Tibial nerve (tissue), 4 donors: ENCODE results near the gene SEL1L3. TPM values are rescaled to one million over a fixed set of nuclear protein-coding genes. Genes with fewer than 3 reads are reported as not detected.
A peak's percentile ranks its signal among the peaks of the same experiment; 100 is the strongest.

Source experiments
- DNase-seq, 2 donors: peaks; one replicate each; pipeline ENCODE4 v3.0.0-alpha.2; 2019; ENCODE audit warnings: low spot score in 2 of 2
- H3K27ac ChIP-seq, 4 donors: fragments of 200-600 bp; sonication (generic) in 3 of 4; one replicate each; pipeline ENCODE4 v1.5.1; 2017 to 2019; ENCODE audit warnings: mild to moderate bottlenecking in 1 of 4
- H3K27me3 ChIP-seq, 2 donors: fragments of 200-600 bp; sonication (generic) in 1 of 2; one replicate each; pipeline versions ENCODE4 v1.5.1 to v1.6.0; 2017 to 2019
- H3K36me3 ChIP-seq, 3 donors: fragments of 200-600 bp; sonication (generic); one replicate each; pipeline ENCODE4 v1.5.1; 2018 to 2019
- H3K4me1 ChIP-seq, 4 donors: fragments of 200-600 bp; sonication (generic) in 3 of 4; one replicate each; pipeline ENCODE4 v1.5.1; 2017 to 2019
- H3K4me3 ChIP-seq, 4 donors: fragments of 200-600 bp; sonication (generic) in 3 of 4; one replicate each; pipeline ENCODE4 v1.5.1; 2017 to 2019; ENCODE audit warnings: mild to moderate bottlenecking in 1 of 4, moderate library complexity in 1 of 4
- H3K9me3 ChIP-seq, 4 donors: fragments of 200-600 bp; sonication (generic) in 3 of 4; one replicate each; pipeline ENCODE4 v1.5.1; 2017 to 2019
- EP300 ChIP-seq, 2 donors: sonication (generic); formaldehyde crosslinking; IDR thresholded peaks; one replicate each; pipeline ENCODE4 v1.6.1; 2017; ENCODE audit warnings: antibody characterized with exemption in 2 of 2, mild to moderate bottlenecking in 1 of 2
- POLR2A ChIP-seq, 2 donors: fragments of 450-650 bp; IDR thresholded peaks; one replicate each; pipeline ENCODE4 v1.6.1; 2017; ENCODE audit warnings: antibody characterized with exemption in 2 of 2, mild to moderate bottlenecking in 2 of 2, moderate library complexity in 2 of 2
- WGBS, 2 donors: methylation state at CpG; one replicate each; pipeline ENCODE4 v1.1.5; 2018; 5-methylcytosine and 5-hydroxymethylcytosine counted together
- total RNA-seq, 4 donors: library from RNA; depleted of rRNA; stranded (reverse); fragments of >200 nt; gene quantifications; one replicate each; pipeline ENCODE4 v1.1.0, GENCODE V29; 2016
- TF ChIP-seq, protein P1 (sequence below), 5 experiments: fragments of 200-600 bp in 3 of 5; fragments of 450-650 bp in 2 of 5; sonication (generic) in 3 of 5; IDR thresholded peaks; one replicate each; pipeline ENCODE4 v1.5.1; 2016 to 2019; ENCODE audit warnings: antibody characterized with exemption in 5 of 5, mild to moderate bottlenecking in 3 of 5, moderate library complexity in 2 of 5

SEL1L3 gene
- total RNA-seq, 4 donors from 2014 or later, result 8.7 to 19.0 (median 11.1) TPM

GRCh38 chr4:25879587-25879986 lies 16.8 kb upstream of the SEL1L3 start:
- Histone ChIP-seq H3K4me1 (no peaks in the 10 kb centered on the region), H3K27me3 (no peaks in the 10 kb centered on the region), H3K36me3 (no peaks in the 10 kb centered on the region), H3K4me3 (no peak overlapping the region), H3K9me3 (no peaks in the 10 kb centered on the region), H3K27ac (no peak overlapping the region)
- 94% methylated on average over 6 of the region's 6 CpGs for WGBS, 2 donors
- no peak for DNase-seq
- no peak for TF ChIP-seq EP300 (IDR thresholded peaks at IDR 0.05)
- TF ChIP-seq, protein P1, sequence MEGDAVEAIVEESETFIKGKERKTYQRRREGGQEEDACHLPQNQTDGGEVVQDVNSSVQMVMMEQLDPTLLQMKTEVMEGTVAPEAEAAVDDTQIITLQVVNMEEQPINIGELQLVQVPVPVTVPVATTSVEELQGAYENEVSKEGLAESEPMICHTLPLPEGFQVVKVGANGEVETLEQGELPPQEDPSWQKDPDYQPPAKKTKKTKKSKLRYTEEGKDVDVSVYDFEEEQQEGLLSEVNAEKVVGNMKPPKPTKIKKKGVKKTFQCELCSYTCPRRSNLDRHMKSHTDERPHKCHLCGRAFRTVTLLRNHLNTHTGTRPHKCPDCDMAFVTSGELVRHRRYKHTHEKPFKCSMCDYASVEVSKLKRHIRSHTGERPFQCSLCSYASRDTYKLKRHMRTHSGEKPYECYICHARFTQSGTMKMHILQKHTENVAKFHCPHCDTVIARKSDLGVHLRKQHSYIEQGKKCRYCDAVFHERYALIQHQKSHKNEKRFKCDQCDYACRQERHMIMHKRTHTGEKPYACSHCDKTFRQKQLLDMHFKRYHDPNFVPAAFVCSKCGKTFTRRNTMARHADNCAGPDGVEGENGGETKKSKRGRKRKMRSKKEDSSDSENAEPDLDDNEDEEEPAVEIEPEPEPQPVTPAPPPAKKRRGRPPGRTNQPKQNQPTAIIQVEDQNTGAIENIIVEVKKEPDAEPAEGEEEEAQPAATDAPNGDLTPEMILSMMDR (IDR thresholded peaks at IDR 0.05), result no peak
- TF ChIP-seq POLR2A (IDR thresholded peaks at IDR 0.05), result no peak

DNA sequence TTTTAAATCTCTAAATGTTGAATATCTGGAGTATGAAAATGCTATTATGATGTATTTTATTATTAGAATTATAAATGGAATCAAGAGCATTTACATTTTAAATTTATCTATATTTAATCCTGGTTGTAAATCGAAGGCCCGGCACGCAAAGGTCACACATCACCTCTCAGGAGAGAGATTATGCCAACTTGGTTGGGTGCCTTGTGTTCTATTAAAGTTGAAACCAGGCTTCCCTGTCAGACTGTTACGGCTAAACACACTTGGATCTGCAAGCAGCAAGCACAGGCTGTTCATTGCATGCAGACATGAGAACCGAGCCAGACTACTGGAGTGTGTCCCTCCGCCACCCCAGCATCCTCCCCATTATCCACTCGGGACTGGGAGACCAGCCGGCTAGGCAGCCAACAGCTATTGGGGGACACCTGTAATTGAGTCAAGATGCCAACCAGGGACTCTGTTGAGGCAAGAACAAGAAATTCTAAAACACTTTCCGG lies 16.4 kb upstream of the SEL1L3 start:
- Histone ChIP-seq H3K27me3 (no peaks in the 10 kb centered on the region), H3K9me3 (no peaks in the 10 kb centered on the region), H3K36me3 (no peaks in the 10 kb centered on the region), H3K4me1 (no peaks in the 10 kb centered on the region), H3K4me3 (no peak overlapping the region), H3K27ac (no peak overlapping the region)
- WGBS, 2 donors, result 83% methylated on average over 9 of the region's 9 CpGs
- TF ChIP-seq POLR2A (IDR thresholded peaks at IDR 0.05) (no peak), EP300 (IDR thresholded peaks at IDR 0.05) (no peak)
- TF ChIP-seq, protein P1 (IDR thresholded peaks at IDR 0.05), result no peak
- DNase-seq, result no peak

GRCh38 chr4:25878676-25879075 lies 15.9 kb upstream of the SEL1L3 start:
- DNase-seq, result no peak
- no peak overlapping the region for H3K4me3 ChIP-seq
- H3K4me1 ChIP-seq, result no peaks in the 10 kb centered on the region
- H3K9me3 ChIP-seq, result no peaks in the 10 kb centered on the region
- no peaks in the 10 kb centered on the region for H3K36me3 ChIP-seq
- no peak for TF ChIP-seq POLR2A (IDR thresholded peaks at IDR 0.05)
- TF ChIP-seq EP300 (IDR thresholded peaks at IDR 0.05), result no peak
- TF ChIP-seq, protein P1 (IDR thresholded peaks at IDR 0.05), result no peak
- H3K27me3 ChIP-seq, result no peaks in the 10 kb centered on the region
- WGBS, 2 donors, result 41 to 49% methylated on average over 9 of the region's 9 CpGs
- no peak overlapping the region for H3K27ac ChIP-seq

DNA sequence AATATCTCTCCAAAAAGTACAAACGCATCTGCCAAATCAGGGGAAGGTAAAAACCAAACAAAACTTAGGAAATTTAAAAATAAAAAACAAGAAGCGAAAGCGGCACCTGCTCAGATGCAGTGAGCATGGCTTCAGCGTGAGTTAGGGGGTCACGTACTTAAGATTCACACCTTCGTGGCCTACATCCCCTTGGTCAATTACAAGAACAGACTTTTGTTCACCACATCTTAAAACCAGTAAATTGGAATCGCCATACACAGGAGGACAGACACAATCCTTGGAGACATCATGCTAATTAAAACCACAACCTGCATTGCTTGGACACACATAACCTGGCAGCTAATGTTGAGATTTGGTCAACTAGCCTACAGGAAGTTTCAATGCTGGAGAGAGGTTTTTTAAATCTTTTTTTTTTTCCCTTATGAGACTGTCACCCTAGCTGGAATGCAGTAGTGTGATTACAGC lies 12.5 kb upstream of the SEL1L3 start:
- DNase-seq, result no peak
- Histone ChIP-seq H3K27me3 (no peaks in the 10 kb centered on the region), H3K4me1 (no peaks in the 10 kb centered on the region), H3K4me3 (no peak overlapping the region), H3K27ac (peak overlapping the region in 1 of 4 donors; percentile 56), H3K36me3 (no peaks in the 10 kb centered on the region), H3K9me3 (no peaks in the 10 kb centered on the region)
- TF ChIP-seq POLR2A (IDR thresholded peaks at IDR 0.05), result no peak
- no peak for TF ChIP-seq EP300 (IDR thresholded peaks at IDR 0.05)
- TF ChIP-seq, protein P1 (IDR thresholded peaks at IDR 0.05), result no peak
- 86 to 89% methylated on average over 7 of the region's 7 CpGs for WGBS, 2 donors

DNA sequence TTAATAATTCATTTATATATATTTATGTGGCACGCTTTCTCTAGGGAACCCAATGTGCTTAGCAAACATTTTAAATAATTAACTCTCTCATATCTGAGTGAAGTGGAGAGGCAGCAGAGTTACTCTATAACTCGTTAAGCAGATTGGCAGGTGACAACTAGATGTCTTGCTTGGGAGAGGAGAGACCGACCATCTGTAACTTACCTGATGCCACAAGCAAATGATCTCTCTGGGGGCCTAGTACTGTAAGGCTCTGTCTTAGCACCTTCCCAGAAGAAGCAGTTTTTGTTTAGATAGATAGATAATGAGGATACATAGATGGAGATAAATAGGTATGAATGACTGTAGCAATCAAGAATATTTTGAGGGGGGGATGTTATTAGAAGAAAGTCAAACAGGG lies 11.9 kb upstream of the SEL1L3 start:
- H3K4me3 ChIP-seq, result no peak overlapping the region
- TF ChIP-seq EP300 (IDR thresholded peaks at IDR 0.05) (no peak), POLR2A (IDR thresholded peaks at IDR 0.05) (no peak)
- TF ChIP-seq, protein P1 (IDR thresholded peaks at IDR 0.05), result no peak
- H3K27me3 ChIP-seq, result no peaks in the 10 kb centered on the region
- H3K4me1 ChIP-seq, result no peaks in the 10 kb centered on the region
- DNase-seq, result no peak
- 87 to 93% methylated on average over 3 of the region's 3 CpGs for WGBS, 2 donors
- no peaks in the 10 kb centered on the region for H3K36me3 ChIP-seq
- no peaks in the 10 kb centered on the region for H3K9me3 ChIP-seq
- peak overlapping the region in 1 of 4 donors; percentile 10 for H3K27ac ChIP-seq
